WTC11 (cell line): ENCODE measurements around the gene EHBP1. TPM values are rescaled to one million over a fixed set of nuclear protein-coding genes. Genes with fewer than 3 reads are reported as not detected.

ENCODE experiments used
- ATAC-seq: fragments of 200-7000 bp; cut with Tn5 transposase; 2 replicates; pipeline ENCODE4 v1.10.0; 2021; ENCODE audit warnings: mild to moderate bottlenecking, moderate library complexity
- CTCF ChIA-PET: fragments of 300-600 bp; sonication (Branson Sonifier 250); formaldehyde crosslinking; loops from one replicate; lab custom pipeline; 2021; ENCODE audit warnings: antibody characterized with exemption; lab: Charles Lee
- POLR2A ChIA-PET: fragments of 350-600 bp; sonication (Branson Sonifier 250); formaldehyde crosslinking; loops from one replicate; lab custom pipeline; 2021; ENCODE audit warnings: antibody characterized with exemption; lab: Charles Lee
- DNase-seq: peaks from one replicate; pipeline ENCODE4 v3.0.0; 2021; ENCODE audit warnings: low spot score
- H3K27ac Mint-ChIP-seq: 2 replicates; pipeline ENCODE4 v1.8.0; 2021; ENCODE audit warnings: mixed read lengths
- H3K27me3 Mint-ChIP-seq: 2 replicates; pipeline ENCODE4 v1.8.0; 2021; ENCODE audit warnings: low read depth, mild to moderate bottlenecking, moderate library complexity, mixed read lengths
- H3K36me3 Mint-ChIP-seq: 2 replicates; pipeline ENCODE4 v1.8.0; 2021; ENCODE audit warnings: mixed read lengths
- H3K4me1 Mint-ChIP-seq: 2 replicates; pipeline ENCODE4 v1.8.0; 2022; ENCODE audit warnings: mixed read lengths
- H3K4me3 Mint-ChIP-seq: 2 replicates; pipeline ENCODE4 v1.8.0; 2021; ENCODE audit warnings: mild to moderate bottlenecking, moderate library complexity, mixed read lengths
- H3K9me3 Mint-ChIP-seq: 2 replicates; pipeline ENCODE4 v1.8.0; 2021; ENCODE audit warnings: mixed read lengths
- CBFB ChIP-seq: sonication (generic); formaldehyde crosslinking; IDR thresholded peaks from 2 replicates; pipeline ENCODE4 v1.8.1; 2022; ENCODE audit warnings: mild to moderate bottlenecking, low read depth, missing genetic modification reagents
- ELF4 ChIP-seq: sonication (generic); formaldehyde crosslinking; IDR thresholded peaks from 2 replicates; pipeline ENCODE4 v1.8.1; 2022; ENCODE audit warnings: low read depth, mild to moderate bottlenecking, moderate library complexity, missing genetic modification reagents
- EMX1 ChIP-seq: fragments of 250-450 bp; sonication (Bioruptor Pico); IDR thresholded peaks from 2 replicates; pipeline ENCODE4 v1.8.0; 2021; ENCODE audit warnings: mild to moderate bottlenecking
- FOXK1 ChIP-seq: sonication (generic); formaldehyde crosslinking; IDR thresholded peaks from 2 replicates; pipeline ENCODE4 v1.8.0; 2022; ENCODE audit warnings: mild to moderate bottlenecking, moderate library complexity, missing genetic modification reagents
- FOXP1 ChIP-seq: sonication (generic); formaldehyde crosslinking; IDR thresholded peaks from 2 replicates; pipeline ENCODE4 v1.8.0; 2022; ENCODE audit warnings: missing genetic modification reagents, mild to moderate bottlenecking, moderate library complexity, borderline replicate concordance
- JAZF1 ChIP-seq: fragments of 250-450 bp; sonication (Bioruptor Pico); IDR thresholded peaks from 2 replicates; pipeline ENCODE4 v1.9.0; 2021; ENCODE audit warnings: moderate library complexity, mild to moderate bottlenecking, inconsistent platforms
- NFE2L1 ChIP-seq: sonication (generic); formaldehyde crosslinking; IDR thresholded peaks from 2 replicates; pipeline ENCODE4 v1.8.1; 2023; ENCODE audit warnings: missing genetic modification reagents
- NR3C1 ChIP-seq: sonication (generic); formaldehyde crosslinking; conservative IDR thresholded peaks from 2 replicates; pipeline ENCODE4 v1.8.1; 2023; ENCODE audit warnings: low read depth, mild to moderate bottlenecking, missing genetic modification reagents
- SMAD4 ChIP-seq: sonication (generic); formaldehyde crosslinking; IDR thresholded peaks from 2 replicates; pipeline ENCODE4 v1.8.0; 2022; ENCODE audit warnings: mild to moderate bottlenecking, missing genetic modification reagents
- TEAD4 ChIP-seq: sonication (generic); formaldehyde crosslinking; IDR thresholded peaks from 2 replicates; pipeline ENCODE4 v1.8.0; 2022; ENCODE audit warnings: mild to moderate bottlenecking, missing genetic modification reagents
- TP53 ChIP-seq: sonication (generic); formaldehyde crosslinking; IDR thresholded peaks from 2 replicates; pipeline ENCODE4 v1.8.1; 2023; ENCODE audit warnings: mild to moderate bottlenecking, missing genetic modification reagents
- ZBTB21 ChIP-seq: sonication (generic); formaldehyde crosslinking; IDR thresholded peaks from 2 replicates; pipeline ENCODE4 v1.8.1; 2023; ENCODE audit warnings: mild to moderate bottlenecking, missing genetic modification reagents, borderline replicate concordance
- ZNF121 ChIP-seq: sonication (generic); formaldehyde crosslinking; IDR thresholded peaks from 2 replicates; pipeline ENCODE4 v1.8.0; 2023; ENCODE audit warnings: missing genetic modification reagents
- ZNF138 ChIP-seq: sonication (generic); formaldehyde crosslinking; conservative IDR thresholded peaks from 2 replicates; pipeline ENCODE4 v1.8.1; 2022; ENCODE audit warnings: mild to moderate bottlenecking, moderate library complexity, missing genetic modification reagents
- ZNF219 ChIP-seq: sonication (generic); formaldehyde crosslinking; IDR thresholded peaks from 2 replicates; pipeline ENCODE4 v1.8.0; 2023; ENCODE audit warnings: missing genetic modification reagents, mild to moderate bottlenecking, borderline replicate concordance
- ZNF396 ChIP-seq: fragments of 250-450 bp; sonication (Bioruptor Pico); IDR thresholded peaks from 2 replicates; pipeline ENCODE4 v1.8.0; 2021; ENCODE audit warnings: mild to moderate bottlenecking, moderate library complexity, borderline replicate concordance
- total RNA-seq: library from RNA; stranded (reverse); gene quantifications from 3 replicates; pipeline ENCODE4 v1.2.3, GENCODE V29; 2021
- TF ChIP-seq, protein P1 (sequence below): sonication (generic); formaldehyde crosslinking; IDR thresholded peaks from 2 replicates; pipeline ENCODE4 v1.8.0; 2023; ENCODE audit warnings: missing genetic modification reagents
- TF ChIP-seq, protein P2 (sequence below): fragments of 200-600 bp; IDR thresholded peaks from 2 replicates; pipeline ENCODE4 v1.8.0; 2022; ENCODE audit warnings: antibody characterized with exemption
- TF ChIP-seq, protein P3 (sequence below): sonication (generic); formaldehyde crosslinking; IDR thresholded peaks from 2 replicates; pipeline ENCODE4 v1.8.0; 2022; ENCODE audit warnings: mild to moderate bottlenecking, missing genetic modification reagents

The EHBP1 gene
- total RNA-seq, 1 experiment from 2014 or later: 36.4 TPM

DNA sequence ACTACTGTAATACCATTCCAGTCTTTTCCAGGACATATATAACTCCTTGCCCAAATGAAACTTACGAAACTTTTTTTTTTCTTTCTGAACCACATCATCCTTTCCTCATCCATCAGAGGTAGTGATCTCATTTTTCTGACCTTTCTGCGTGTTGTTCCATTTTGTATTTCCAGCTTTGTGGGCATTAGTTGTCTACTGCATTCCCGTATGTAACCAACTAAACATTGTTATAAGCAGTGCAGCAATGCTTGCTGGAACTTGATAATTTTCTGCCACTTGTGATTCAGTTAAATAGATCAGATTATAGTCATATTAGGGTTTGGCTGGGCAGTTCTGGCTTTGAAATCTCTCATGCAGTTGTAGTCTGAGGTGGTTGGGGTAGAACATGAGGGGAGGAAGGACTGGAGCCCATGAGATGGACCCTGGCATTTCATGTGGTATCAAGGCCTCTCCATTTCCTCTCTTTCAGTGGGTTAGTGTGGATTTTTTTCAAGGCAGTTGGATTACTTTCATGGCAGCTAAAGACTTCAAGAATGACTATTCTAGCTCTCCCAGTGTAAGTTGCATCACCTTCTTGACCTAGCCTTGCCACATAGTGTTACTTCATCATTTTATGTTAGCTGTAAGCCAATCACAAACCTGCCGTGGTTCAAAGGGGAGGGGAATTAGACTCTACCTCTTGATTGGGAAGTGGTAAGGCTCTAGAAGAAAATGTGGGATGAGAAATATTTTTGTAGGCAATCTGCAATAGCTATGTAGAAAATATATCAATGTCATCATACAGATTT is 80.5 kb downstream of the EHBP1 start (continued):
- TF ChIP-seq SMAD4 (CRISPR knock-in tag): no peak
- TF ChIP-seq EMX1 (CRISPR knock-in tag): no peak
- TF ChIP-seq, protein P1, sequence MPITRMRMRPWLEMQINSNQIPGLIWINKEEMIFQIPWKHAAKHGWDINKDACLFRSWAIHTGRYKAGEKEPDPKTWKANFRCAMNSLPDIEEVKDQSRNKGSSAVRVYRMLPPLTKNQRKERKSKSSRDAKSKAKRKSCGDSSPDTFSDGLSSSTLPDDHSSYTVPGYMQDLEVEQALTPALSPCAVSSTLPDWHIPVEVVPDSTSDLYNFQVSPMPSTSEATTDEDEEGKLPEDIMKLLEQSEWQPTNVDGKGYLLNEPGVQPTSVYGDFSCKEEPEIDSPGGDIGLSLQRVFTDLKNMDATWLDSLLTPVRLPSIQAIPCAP (CRISPR knock-in tag): no peak
- TF ChIP-seq JAZF1 (CRISPR knock-in tag): no peak

DNA sequence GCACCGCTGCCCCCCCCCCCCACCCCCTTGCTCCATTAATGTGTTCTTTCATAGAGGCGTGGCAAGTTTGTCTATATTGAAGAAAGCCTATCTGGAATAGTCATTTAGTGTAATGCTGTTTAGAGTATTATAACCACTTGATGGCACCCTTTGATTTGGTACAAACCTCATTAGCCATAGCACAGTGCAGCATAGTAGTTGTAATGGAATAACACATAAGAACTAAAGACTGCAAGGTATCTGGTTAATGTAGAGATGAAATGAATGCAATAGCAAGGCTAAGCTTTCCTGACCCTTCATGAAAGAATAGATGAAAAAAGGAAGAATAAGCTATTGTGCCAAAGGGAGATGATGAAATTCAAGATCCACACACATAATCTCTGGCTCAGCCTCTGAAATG is 81.9 kb downstream of the EHBP1 start:
- ATAC-seq (0 out of 2 replicates have a peak, but pooled peaks have one; percentile 46), DNase-seq (no peak)
- H3K4me1 Mint-ChIP-seq: 0 out of 2 replicates have a peak, but pooled peaks cover 4% of the 10 kb centered on the region
- ChIA-PET POLR2A (no interaction called here), CTCF (interaction anchor here (1.7 to 2.1 kb wide), 2 partner anchors 12 to 331 kb away, joined by 6 to 7 read pairs; no protein-coding TSS in a partner anchor)
- TF ChIP-seq ELF4 (CRISPR knock-in tag) (no peak), TEAD4 (CRISPR knock-in tag) (no peak), ZNF121 (CRISPR knock-in tag) (no peak)
- H3K36me3 Mint-ChIP-seq: peaks cover 15% of the 10 kb centered on the region
- no peak overlapping the region for H3K4me3 Mint-ChIP-seq
- H3K9me3 Mint-ChIP-seq: peaks cover 12% of the 10 kb centered on the region
- H3K27ac Mint-ChIP-seq: no peak overlapping the region
- no peaks in the 10 kb centered on the region; the same call in 1 of the 2 replicates for H3K27me3 Mint-ChIP-seq

DNA sequence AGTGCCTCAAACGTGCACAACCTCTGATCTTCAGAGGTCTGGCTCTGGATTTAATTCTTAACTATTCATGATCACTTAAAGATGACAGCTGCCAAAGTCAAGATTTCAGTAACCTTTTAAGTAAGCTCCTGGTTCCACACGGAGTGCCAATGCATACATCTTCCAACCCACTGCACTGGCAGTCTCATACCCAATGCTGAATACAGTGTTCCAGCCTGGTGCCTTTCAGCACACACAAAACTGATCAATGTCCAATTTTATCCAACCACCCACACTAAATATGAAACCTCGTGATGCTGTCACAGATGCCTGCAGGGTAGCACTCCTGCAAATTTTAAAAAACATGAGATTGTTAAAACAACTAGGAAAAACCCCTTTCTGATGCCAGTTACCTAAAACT is 84.0 kb downstream of the EHBP1 start:
- H3K4me3 Mint-ChIP-seq: no peak overlapping the region

DNA sequence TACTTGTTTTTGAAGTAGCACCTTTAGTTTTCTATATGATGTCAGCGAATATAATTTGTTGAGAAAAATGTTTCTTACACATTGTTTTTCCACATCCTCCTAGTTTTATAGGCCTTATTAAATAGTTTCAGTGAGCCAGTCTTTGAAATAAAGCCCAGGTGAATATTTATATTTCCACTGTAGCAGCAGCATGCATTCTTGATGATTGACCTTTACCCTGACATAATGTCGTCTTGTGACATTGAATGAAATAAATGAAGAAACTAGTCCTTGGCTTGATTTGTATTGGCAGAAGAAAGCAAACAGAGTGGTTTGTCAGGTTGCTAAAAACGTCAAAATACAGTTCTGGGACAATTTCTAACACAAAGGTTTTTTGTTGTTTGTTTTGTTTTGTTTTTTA is 84.4 kb downstream of the EHBP1 start:
- no peak overlapping the region for H3K4me3 Mint-ChIP-seq
- no peaks in the 10 kb centered on the region for H3K9me3 Mint-ChIP-seq
- DNase-seq (no peak), ATAC-seq (no peak)
- POLR2A ChIA-PET: no interaction called here
- H3K27me3 Mint-ChIP-seq: no peaks in the 10 kb centered on the region
- H3K4me1 Mint-ChIP-seq: 0 out of 2 replicates have a peak, but pooled peaks cover 4% of the 10 kb centered on the region
- CTCF ChIA-PET: no interaction called here
- H3K27ac Mint-ChIP-seq: no peak overlapping the region
- no peaks in the 10 kb centered on the region for H3K36me3 Mint-ChIP-seq
- no peak for TF ChIP-seq FOXP1 (CRISPR knock-in tag)
- TF ChIP-seq ZNF138 (CRISPR knock-in tag): no peak
- TF ChIP-seq ZNF219 (CRISPR knock-in tag): no peak
- TF ChIP-seq, protein P2, sequence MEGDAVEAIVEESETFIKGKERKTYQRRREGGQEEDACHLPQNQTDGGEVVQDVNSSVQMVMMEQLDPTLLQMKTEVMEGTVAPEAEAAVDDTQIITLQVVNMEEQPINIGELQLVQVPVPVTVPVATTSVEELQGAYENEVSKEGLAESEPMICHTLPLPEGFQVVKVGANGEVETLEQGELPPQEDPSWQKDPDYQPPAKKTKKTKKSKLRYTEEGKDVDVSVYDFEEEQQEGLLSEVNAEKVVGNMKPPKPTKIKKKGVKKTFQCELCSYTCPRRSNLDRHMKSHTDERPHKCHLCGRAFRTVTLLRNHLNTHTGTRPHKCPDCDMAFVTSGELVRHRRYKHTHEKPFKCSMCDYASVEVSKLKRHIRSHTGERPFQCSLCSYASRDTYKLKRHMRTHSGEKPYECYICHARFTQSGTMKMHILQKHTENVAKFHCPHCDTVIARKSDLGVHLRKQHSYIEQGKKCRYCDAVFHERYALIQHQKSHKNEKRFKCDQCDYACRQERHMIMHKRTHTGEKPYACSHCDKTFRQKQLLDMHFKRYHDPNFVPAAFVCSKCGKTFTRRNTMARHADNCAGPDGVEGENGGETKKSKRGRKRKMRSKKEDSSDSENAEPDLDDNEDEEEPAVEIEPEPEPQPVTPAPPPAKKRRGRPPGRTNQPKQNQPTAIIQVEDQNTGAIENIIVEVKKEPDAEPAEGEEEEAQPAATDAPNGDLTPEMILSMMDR: no peak
- TF ChIP-seq NR3C1 (CRISPR knock-in tag): no peak
- no peak for TF ChIP-seq JAZF1 (CRISPR knock-in tag)
- no peak for TF ChIP-seq ZNF396 (CRISPR knock-in tag)
- TF ChIP-seq FOXK1 (CRISPR knock-in tag): no peak
- TF ChIP-seq, protein P3, sequence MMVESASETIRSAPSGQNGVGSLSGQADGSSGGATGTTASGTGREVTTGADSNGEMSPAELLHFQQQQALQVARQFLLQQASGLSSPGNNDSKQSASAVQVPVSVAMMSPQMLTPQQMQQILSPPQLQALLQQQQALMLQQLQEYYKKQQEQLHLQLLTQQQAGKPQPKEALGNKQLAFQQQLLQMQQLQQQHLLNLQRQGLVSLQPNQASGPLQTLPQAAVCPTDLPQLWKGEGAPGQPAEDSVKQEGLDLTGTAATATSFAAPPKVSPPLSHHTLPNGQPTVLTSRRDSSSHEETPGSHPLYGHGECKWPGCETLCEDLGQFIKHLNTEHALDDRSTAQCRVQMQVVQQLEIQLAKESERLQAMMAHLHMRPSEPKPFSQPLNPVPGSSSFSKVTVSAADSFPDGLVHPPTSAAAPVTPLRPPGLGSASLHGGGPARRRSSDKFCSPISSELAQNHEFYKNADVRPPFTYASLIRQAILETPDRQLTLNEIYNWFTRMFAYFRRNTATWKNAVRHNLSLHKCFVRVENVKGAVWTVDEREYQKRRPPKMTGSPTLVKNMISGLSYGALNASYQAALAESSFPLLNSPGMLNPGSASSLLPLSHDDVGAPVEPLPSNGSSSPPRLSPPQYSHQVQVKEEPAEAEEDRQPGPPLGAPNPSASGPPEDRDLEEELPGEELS (CRISPR knock-in tag): no peak
- TF ChIP-seq NFE2L1 (CRISPR knock-in tag): no peak
- TF ChIP-seq, protein P1 (CRISPR knock-in tag): no peak

More for the DNA sequence above, 84.0 kb downstream of the EHBP1 start:
- no peak for DNase-seq
- ATAC-seq: no peak
- Mint-ChIP-seq H3K27me3 (no peaks in the 10 kb centered on the region), H3K36me3 (no peaks in the 10 kb centered on the region), H3K9me3 (no peaks in the 10 kb centered on the region), H3K4me1 (0 out of 2 replicates have a peak, but pooled peaks cover 4% of the 10 kb centered on the region), H3K27ac (no peak overlapping the region)
- TF ChIP-seq ZBTB21 (CRISPR knock-in tag) (no peak), CBFB (no peak), ZNF219 (CRISPR knock-in tag) (no peak), TP53 (CRISPR knock-in tag) (no peak), NR3C1 (CRISPR knock-in tag) (no peak), NFE2L1 (CRISPR knock-in tag) (no peak)
- TF ChIP-seq, protein P3 (CRISPR knock-in tag): no peak
- ChIA-PET POLR2A (no interaction called here), CTCF (interaction anchor here (2.1 kb wide), 1 partner anchor 14 kb away, joined by 6 read pairs; no protein-coding TSS in a partner anchor)
